PC-3 (cell line): ENCODE data around the gene TIMM44. TPM values are rescaled to one million over a fixed set of nuclear protein-coding genes. Genes with fewer than 3 reads are reported as not detected.
A peak's percentile ranks its signal among the peaks of the same experiment; 100 is the strongest.

Experiments used
- ATAC-seq: fragments of 200-7000 bp; cut with Tn5 transposase; 2 replicates; pipeline ENCODE4 v1.9.1; 2020; ENCODE audit warnings: mild to moderate bottlenecking, moderate library complexity
- BruUV-seq: library from RNA; stranded (reverse); fragments of 400-500 nt; replicated peaks from 2 replicates; lab custom pipeline; 2021; lab: Mats Ljungman, UMichigan
- CTCF ChIA-PET: fragments of 300-600 bp; sonication (Branson Sonifier 250); formaldehyde crosslinking; loops from one replicate; lab custom pipeline; 2022; ENCODE audit warnings: antibody characterized with exemption; lab: Charles Lee
- POLR2A ChIA-PET: fragments of 300-600 bp; sonication (Branson Sonifier 250); formaldehyde crosslinking; loops from one replicate; lab custom pipeline; 2022; ENCODE audit warnings: antibody characterized with exemption; ENCODE audit not compliant: unreplicated experiment; lab: Charles Lee
- DNase-seq: peaks from one replicate; pipeline ENCODE4 v3.0.0-alpha.2; 2015
- H2AFZ ChIP-seq: fragments of 300-600 bp; sonication (generic); 2 replicates; pipeline ENCODE4 v1.6.0; 2016; ENCODE audit warnings: antibody characterized with exemption, low read length
- H3F3A ChIP-seq: fragments of 300-600 bp; sonication (generic); one replicate; pipeline ENCODE4 v1.6.0; 2017; ENCODE audit warnings: antibody characterized with exemption, low read length, control low read depth, mild to moderate bottlenecking; ENCODE audit not compliant: unreplicated experiment
- H3K27ac ChIP-seq: fragments of 300-600 bp; sonication (generic); 2 replicates; pipeline ENCODE4 v1.5.1; 2016; ENCODE audit warnings: mild to moderate bottlenecking, low read length
- H3K27me3 ChIP-seq: fragments of 300-600 bp; sonication (generic); 2 replicates; pipeline ENCODE4 v1.6.1; 2016; ENCODE audit warnings: low read length, mixed read lengths
- H3K36me3 ChIP-seq: fragments of 300-600 bp; sonication (generic); 2 replicates; pipeline ENCODE4 v1.6.1; 2016; ENCODE audit warnings: low read depth, mixed run types, low read length, mixed read lengths
- H3K4me1 ChIP-seq: fragments of 300-600 bp; sonication (generic); 2 replicates; pipeline ENCODE4 v1.5.1; 2016; ENCODE audit warnings: low read length; ENCODE audit not compliant: insufficient read depth
- H3K4me2 ChIP-seq: fragments of 300-600 bp; sonication (generic); 2 replicates; pipeline ENCODE4 v1.6.0; 2016; ENCODE audit warnings: low read length
- H3K4me3 ChIP-seq: fragments of 300-600 bp; sonication (generic); 2 replicates; pipeline ENCODE4 v1.5.1; 2016; ENCODE audit warnings: mild to moderate bottlenecking, low read length, mixed read lengths
- H3K79me2 ChIP-seq: fragments of 300-600 bp; sonication (generic); 2 replicates; pipeline ENCODE4 v1.6.1; 2017; ENCODE audit warnings: low read length, mixed read lengths
- H3K9ac ChIP-seq: fragments of 300-600 bp; sonication (generic); 2 replicates; pipeline ENCODE4 v1.6.0; 2016; ENCODE audit warnings: mild to moderate bottlenecking, low read length
- H3K9me2 ChIP-seq: fragments of 300-600 bp; sonication (generic); replicated peaks from 2 replicates; pipeline ENCODE4 v1.6.1; 2016; ENCODE audit warnings: mixed run types, low read length, mixed read lengths
- H3K9me3 ChIP-seq: fragments of 300-600 bp; sonication (generic); 2 replicates; pipeline ENCODE4 v1.6.1; 2016; ENCODE audit warnings: low read length, mixed read lengths
- H4K20me1 ChIP-seq: fragments of 300-600 bp; sonication (generic); 2 replicates; pipeline ENCODE4 v1.6.1; 2016; ENCODE audit warnings: low read length, mixed read lengths
- EZH2 ChIP-seq: fragments of 300-600 bp; sonication (generic); IDR thresholded peaks from one replicate; pipeline ENCODE4 v1.6.1; 2017; ENCODE audit warnings: antibody characterized with exemption, mild to moderate bottlenecking, low read length; ENCODE audit not compliant: unreplicated experiment
- EZH2phosphoT487 ChIP-seq: fragments of 300-600 bp; sonication (generic); IDR thresholded peaks from 2 replicates; pipeline ENCODE4 v1.6.1; 2018; ENCODE audit warnings: mild to moderate bottlenecking, antibody characterized with exemption, low read length, borderline replicate concordance
- intact Hi-C: fragments of 100-400 bp; cut with micrococcal nuclease; formaldehyde crosslinking; loops from 2 replicates; pipeline ENCODE4 v1.9.0; 2023
- total RNA-seq: library from RNA; depleted of rRNA; stranded (reverse); fragments of >200 nt; gene quantifications from 2 replicates; pipeline ENCODE4 v1.2.3, GENCODE V29; 2014
- TF ChIP-seq, protein P1 (sequence below): fragments of 300-600 bp; sonication (generic); conservative IDR thresholded peaks from 2 replicates; pipeline ENCODE4 v1.5.1; 2017; ENCODE audit warnings: antibody characterized with exemption, low read depth, mild to moderate bottlenecking, low read length

The TIMM44 gene
- total RNA-seq, 1 experiment from 2014 or later, result 191 TPM

DNA sequence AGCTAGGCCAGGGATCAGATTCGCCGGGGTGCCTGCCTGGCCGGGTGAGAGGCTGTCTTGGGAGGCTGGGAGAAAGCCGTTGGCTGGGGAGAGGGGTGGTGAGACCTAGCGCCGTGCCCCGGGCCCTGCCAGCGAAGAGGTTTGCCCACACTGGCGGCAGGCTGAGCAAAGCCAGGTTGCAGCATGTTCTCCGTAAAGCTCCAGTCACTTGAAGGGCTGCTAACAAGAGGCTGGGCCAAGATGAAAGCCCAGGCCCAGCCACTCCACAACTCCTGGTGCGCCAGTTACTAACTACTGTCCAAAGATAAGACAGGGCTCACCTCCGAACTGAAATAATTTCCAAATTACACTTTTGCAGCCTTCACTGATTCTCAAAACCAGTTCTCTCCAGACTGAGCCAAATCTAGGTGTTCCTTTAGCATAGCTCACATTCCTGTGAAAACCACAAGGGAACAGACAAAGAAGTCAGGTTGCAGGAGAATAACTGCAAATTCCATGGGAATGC is 45.7 kb upstream of the TIMM44 start:
- Histone ChIP-seq H3K9ac (peak overlapping the region; percentile 96), H3K27ac (peak overlapping the region; percentile 100), H3K79me2 (peaks cover 85% of the 10 kb centered on the region), H4K20me1 (peaks cover 8% of the 10 kb centered on the region; the same call in 1 of the 2 replicates), H3K27me3 (no peaks in the 10 kb centered on the region), H2AFZ (no peak overlapping the region), H3K4me2 (peak overlapping the region; percentile 80), H3K4me1 (peaks cover 84% of the 10 kb centered on the region), H3K9me2 (no peaks in the 10 kb centered on the region), H3K4me3 (no peak overlapping the region), H3K36me3 (peaks cover 48% of the 10 kb centered on the region), H3F3A (peaks cover 13% of the 10 kb centered on the region), H3K9me3 (no peaks in the 10 kb centered on the region)
- CTCF ChIA-PET, result interaction anchor here (1.1 kb wide), 1 partner anchor 13 kb away, joined by 6 read pairs; no protein-coding TSS in a partner anchor
- no TSS peak for BruUV-seq
- ATAC-seq (peak; percentile 5), DNase-seq (peak; percentile 84)
- intact Hi-C loops, result loop anchor here (5.0 kb wide), 1 partner anchor 47 kb away; the partner anchor contains the start of gene TIMM44
- POLR2A ChIA-PET, result no interaction called here
- TF ChIP-seq, protein P1, sequence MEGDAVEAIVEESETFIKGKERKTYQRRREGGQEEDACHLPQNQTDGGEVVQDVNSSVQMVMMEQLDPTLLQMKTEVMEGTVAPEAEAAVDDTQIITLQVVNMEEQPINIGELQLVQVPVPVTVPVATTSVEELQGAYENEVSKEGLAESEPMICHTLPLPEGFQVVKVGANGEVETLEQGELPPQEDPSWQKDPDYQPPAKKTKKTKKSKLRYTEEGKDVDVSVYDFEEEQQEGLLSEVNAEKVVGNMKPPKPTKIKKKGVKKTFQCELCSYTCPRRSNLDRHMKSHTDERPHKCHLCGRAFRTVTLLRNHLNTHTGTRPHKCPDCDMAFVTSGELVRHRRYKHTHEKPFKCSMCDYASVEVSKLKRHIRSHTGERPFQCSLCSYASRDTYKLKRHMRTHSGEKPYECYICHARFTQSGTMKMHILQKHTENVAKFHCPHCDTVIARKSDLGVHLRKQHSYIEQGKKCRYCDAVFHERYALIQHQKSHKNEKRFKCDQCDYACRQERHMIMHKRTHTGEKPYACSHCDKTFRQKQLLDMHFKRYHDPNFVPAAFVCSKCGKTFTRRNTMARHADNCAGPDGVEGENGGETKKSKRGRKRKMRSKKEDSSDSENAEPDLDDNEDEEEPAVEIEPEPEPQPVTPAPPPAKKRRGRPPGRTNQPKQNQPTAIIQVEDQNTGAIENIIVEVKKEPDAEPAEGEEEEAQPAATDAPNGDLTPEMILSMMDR, result no peak
- TF ChIP-seq EZH2 (no peak), EZH2phosphoT487 (no peak)

DNA sequence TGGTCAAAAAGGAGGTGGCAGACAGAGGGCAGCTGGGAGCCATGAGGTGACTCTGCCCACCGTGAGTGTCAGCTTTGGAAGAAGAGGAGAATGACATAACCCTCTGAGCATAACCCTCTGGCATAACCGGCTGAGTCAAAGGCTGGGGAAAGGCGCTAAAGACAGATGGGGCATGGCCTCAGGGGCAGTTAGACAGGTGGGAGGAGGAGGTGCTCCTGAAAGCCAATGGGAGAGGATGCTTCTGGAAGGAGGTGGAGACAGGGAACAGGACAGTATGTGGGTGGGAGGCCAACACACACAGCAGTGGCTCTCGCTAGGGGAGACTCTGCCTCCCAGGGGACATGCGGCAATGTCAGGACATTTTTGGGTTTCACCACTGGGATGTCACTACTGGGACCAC is 44.8 kb upstream of the TIMM44 start:
- H3F3A ChIP-seq, result peaks cover 12% of the 10 kb centered on the region
- no peaks in the 10 kb centered on the region for H3K9me2 ChIP-seq
- peak overlapping the region; percentile 100 for H3K27ac ChIP-seq
- H3K9me3 ChIP-seq, result no peaks in the 10 kb centered on the region
- peaks cover 85% of the 10 kb centered on the region for H3K79me2 ChIP-seq
- H3K4me2 ChIP-seq, result peak overlapping the region; percentile 80
- H3K36me3 ChIP-seq, result peaks cover 56% of the 10 kb centered on the region
- TF ChIP-seq EZH2 (no peak), EZH2phosphoT487 (no peak)
- TF ChIP-seq, protein P1, result no peak
- peaks cover 76% of the 10 kb centered on the region for H3K4me1 ChIP-seq
- peak; percentile 80 for DNase-seq
- no peak overlapping the region for H3K4me3 ChIP-seq
- intact Hi-C loops, result loop anchor here (5.0 kb wide), 1 partner anchor 46 kb away; the partner anchor contains the start of gene TIMM44
- peaks cover 13% of the 10 kb centered on the region; the same call in 1 of the 2 replicates for H4K20me1 ChIP-seq
- H2AFZ ChIP-seq, result no peak overlapping the region
- H3K27me3 ChIP-seq, result no peaks in the 10 kb centered on the region
- H3K9ac ChIP-seq, result peak overlapping the region; percentile 96
- ChIA-PET POLR2A (interaction anchor here (1.1 kb wide), 1 partner anchor 16 kb away, joined by 7 read pairs; no protein-coding TSS in a partner anchor), CTCF (interaction anchor here (1.9 kb wide), 1 partner anchor 14 kb away, joined by 10 read pairs; no protein-coding TSS in a partner anchor)
- no peak for ATAC-seq
- BruUV-seq, result no TSS peak
